ENCODE data around the gene CHRNB1.

The CHRNB1 gene, protein sequence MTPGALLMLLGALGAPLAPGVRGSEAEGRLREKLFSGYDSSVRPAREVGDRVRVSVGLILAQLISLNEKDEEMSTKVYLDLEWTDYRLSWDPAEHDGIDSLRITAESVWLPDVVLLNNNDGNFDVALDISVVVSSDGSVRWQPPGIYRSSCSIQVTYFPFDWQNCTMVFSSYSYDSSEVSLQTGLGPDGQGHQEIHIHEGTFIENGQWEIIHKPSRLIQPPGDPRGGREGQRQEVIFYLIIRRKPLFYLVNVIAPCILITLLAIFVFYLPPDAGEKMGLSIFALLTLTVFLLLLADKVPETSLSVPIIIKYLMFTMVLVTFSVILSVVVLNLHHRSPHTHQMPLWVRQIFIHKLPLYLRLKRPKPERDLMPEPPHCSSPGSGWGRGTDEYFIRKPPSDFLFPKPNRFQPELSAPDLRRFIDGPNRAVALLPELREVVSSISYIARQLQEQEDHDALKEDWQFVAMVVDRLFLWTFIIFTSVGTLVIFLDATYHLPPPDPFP

DNA sequence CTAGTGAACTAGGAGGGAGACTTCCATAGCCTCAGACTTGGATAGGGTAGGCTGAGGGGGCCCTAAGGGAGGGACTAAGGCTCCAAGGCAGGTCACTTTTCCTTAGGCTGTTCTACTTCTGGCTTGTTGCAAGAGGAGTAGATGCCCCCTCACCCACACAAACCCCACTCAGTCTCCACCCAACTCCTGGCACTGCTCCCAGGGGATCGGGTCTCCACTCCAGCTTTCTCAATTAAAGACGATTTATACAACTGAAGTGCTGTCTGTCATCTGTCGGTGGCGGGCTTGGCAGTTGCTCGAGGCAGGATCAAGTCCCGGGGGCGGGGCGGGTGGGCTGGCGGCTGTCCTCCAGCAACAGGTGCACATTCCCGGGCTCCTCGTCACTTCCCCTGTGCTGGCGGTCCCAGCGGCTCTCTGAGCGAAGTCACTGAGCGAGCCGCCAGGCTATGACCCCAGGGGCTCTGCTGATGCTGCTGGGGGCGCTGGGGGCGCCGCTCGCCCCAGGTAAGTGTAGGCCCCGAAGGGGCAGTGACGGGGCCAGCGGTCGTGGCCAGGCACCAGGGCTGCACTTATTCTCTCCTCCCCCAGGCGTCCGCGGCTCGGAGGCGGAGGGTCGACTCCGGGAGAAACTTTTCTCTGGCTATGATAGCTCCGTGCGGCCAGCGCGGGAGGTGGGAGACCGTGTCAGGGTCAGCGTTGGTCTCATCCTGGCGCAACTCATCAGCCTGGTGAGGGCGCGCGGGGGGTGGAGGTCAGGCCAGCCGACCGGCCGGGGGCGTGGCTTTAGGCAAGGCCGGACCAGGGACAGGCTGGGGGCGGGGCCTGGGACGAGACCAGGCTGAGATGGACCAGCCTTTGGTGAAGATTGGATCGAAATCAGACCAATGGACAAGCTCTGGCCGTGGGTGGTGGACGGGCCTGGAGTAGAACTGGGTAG, at the start of gene CHRNB1:
Gene CHRNB1, plus strand, starts transcription at position 380 of the 937 bp plus-strand sequence. Its CDS starts 67 bp downstream, at position 447.
- TF ChIP-seq, protein P1, sequence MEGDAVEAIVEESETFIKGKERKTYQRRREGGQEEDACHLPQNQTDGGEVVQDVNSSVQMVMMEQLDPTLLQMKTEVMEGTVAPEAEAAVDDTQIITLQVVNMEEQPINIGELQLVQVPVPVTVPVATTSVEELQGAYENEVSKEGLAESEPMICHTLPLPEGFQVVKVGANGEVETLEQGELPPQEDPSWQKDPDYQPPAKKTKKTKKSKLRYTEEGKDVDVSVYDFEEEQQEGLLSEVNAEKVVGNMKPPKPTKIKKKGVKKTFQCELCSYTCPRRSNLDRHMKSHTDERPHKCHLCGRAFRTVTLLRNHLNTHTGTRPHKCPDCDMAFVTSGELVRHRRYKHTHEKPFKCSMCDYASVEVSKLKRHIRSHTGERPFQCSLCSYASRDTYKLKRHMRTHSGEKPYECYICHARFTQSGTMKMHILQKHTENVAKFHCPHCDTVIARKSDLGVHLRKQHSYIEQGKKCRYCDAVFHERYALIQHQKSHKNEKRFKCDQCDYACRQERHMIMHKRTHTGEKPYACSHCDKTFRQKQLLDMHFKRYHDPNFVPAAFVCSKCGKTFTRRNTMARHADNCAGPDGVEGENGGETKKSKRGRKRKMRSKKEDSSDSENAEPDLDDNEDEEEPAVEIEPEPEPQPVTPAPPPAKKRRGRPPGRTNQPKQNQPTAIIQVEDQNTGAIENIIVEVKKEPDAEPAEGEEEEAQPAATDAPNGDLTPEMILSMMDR (IDR thresholded peaks at IDR 0.05; ENCODE audit: low read depth, low read length), result no peak
- peak within 1 kb of the TSS; percentile 31 for H3K4me3 ChIP-seq (ENCODE audit: low read depth, low read length)

DNA sequence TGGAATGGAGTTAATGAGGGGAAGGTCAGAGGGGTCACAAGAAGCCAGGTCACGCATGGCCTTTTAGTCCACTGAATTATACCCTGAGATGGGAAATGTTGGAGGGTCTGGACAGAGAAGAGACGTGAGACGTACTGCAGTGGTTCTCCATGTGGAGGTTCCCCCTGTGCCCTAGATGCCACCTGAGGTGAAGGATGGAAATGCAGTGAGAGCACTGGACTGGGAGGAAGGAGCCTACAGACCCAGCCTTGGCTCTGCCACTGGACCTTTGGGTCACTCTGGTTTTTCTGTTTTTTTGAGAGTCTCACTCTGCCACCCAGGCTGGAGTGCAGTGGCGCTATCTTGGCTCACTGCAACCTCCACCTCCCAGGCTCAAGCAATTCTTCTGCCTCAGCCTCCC, 48.7 kb upstream of the CHRNB1 start:
- H3K4me3 ChIP-seq (ENCODE audit: low read depth, low read length), result no peak overlapping the region
- TF ChIP-seq, protein P1 (IDR thresholded peaks at IDR 0.05; ENCODE audit: low read depth, low read length), result no peak

DNA sequence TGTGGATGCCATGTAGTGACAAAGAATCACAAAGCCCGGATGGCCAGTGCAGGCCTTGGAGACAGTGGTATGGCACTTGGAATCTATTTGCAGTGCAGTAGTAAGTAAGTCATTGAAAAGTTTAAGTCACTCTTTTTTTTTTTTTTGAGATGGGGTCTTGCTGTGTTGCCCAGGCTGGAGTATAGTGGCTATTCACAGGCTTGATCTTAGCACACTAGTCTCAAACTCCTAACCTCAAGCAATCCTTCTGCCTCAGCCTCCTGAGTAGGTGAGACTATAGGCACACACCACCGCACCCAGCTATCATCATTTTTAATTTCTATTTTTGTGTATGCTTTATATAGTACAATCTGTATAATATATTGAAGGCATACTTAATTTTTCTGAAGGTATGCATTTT, 46.2 kb upstream of the CHRNB1 start:
- H3K4me3 ChIP-seq (ENCODE audit: low read depth, low read length), result no peak overlapping the region
- TF ChIP-seq, protein P1 (IDR thresholded peaks at IDR 0.05; ENCODE audit: low read depth, low read length), result no peak

DNA sequence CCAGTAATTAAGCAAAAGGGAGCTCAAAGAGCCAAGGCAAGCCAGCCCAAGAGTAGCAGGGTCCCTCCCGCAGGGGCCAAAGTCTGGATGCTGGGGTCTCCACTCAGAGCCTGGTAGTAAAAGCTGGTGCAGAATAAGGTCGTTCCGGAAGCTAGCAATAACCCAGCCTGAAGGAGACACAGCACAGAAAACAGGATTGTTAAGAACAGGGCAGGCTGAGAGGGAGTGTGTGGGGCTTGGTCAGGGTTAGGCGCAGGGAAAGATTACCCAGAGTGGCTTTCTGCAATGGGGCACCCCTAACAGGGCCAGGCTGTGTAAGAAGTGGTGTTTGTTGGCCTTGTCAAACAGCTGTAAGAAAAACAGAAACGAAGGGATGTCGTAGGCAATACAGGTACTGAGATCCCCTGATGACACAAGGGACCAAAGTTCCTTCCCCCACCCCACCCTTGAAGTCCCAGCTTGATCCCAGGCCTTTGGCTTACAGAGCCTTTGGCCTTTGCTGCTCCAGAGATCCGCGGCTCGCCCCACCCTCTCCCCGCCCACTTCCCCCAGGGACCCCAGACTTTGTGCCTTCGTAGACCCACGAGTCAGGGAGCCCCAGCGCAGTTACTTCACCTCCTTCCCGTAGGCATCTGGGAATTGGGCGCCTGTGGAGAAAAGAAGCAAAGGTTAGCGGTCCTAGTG, 41.7 kb upstream of the CHRNB1 start:
- TF ChIP-seq, protein P1 (IDR thresholded peaks at IDR 0.05; ENCODE audit: low read depth, low read length), result no peak
- peak overlapping the region; percentile 75 for H3K4me3 ChIP-seq (ENCODE audit: low read depth, low read length)

DNA sequence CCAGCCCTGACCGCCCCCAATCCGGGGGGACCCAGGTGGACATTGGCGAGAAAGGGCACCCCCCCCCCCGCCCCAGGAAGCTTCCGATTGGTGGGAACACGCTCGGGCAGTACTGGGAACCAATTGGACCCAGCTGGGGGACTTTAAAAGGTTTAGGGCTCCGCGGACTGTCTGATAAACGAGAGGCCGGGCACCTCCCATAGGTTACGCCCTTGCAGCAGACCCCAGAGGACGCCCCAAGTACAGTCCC, 41.2 kb upstream of the CHRNB1 start:
- TF ChIP-seq, protein P1 (IDR thresholded peaks at IDR 0.05; ENCODE audit: low read depth, low read length), result no peak
- H3K4me3 ChIP-seq (ENCODE audit: low read depth, low read length), result peak overlapping the region; percentile 75

DNA sequence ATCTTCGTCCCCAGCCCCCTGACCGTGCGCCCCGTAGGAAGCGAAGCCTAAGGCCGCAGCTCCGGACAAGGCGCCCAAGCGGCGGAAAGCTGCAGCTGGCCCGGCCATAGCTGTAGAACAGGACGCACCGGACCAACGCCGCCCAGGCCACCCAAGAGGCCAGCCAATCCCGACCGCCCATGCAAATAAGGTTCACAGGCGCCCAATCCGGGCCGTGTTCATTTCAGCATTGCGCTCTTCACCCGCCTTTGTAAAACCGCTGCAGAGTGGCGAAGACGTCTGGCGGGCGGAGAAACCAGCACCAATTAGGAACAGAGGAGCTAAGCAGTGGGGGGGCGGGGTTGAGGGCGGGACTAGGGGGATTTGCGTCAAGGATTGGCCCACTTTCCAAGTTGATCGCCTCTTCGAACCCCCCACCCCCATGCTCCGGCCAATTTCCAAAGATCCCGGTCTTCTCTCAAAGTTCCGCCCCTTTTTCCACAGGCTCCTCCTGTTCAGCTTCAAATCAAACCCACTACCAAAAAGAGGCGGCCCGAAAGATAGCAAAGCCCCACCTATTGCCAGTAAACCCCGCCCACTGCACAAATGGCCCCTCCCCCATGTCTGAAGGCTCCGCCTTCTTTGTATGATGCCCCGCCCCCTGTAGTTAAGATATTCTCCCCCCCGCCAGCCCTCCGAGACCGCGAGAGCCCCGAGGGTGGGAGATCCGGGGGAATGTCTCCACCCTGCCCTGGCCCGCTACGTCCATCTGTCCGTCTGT, 40.7 kb upstream of the CHRNB1 start, which contains the start of gene TMEM256:
Gene TMEM256, minus strand, starts transcription at position 121 of the 760 bp plus-strand sequence. Its CDS starts 13 bp downstream, at position 108.
- peak within 1 kb of the TSS; percentile 75 for H3K4me3 ChIP-seq (ENCODE audit: low read depth, low read length)
- TF ChIP-seq, protein P1 (IDR thresholded peaks at IDR 0.05; ENCODE audit: low read depth, low read length), result no peak

Data from WI38 (cell line).